HG02973 (cell line): ENCODE measurements around the gene MPHOSPH9.

ENCODE experiments used
- ATAC-seq: cut with Tn5 transposase; IDR thresholded peaks from one replicate; pipeline ENCODE4 v1.9.1; 2021; ENCODE audit warnings: moderate library complexity; ENCODE audit not compliant: unreplicated experiment

The MPHOSPH9 gene, protein sequence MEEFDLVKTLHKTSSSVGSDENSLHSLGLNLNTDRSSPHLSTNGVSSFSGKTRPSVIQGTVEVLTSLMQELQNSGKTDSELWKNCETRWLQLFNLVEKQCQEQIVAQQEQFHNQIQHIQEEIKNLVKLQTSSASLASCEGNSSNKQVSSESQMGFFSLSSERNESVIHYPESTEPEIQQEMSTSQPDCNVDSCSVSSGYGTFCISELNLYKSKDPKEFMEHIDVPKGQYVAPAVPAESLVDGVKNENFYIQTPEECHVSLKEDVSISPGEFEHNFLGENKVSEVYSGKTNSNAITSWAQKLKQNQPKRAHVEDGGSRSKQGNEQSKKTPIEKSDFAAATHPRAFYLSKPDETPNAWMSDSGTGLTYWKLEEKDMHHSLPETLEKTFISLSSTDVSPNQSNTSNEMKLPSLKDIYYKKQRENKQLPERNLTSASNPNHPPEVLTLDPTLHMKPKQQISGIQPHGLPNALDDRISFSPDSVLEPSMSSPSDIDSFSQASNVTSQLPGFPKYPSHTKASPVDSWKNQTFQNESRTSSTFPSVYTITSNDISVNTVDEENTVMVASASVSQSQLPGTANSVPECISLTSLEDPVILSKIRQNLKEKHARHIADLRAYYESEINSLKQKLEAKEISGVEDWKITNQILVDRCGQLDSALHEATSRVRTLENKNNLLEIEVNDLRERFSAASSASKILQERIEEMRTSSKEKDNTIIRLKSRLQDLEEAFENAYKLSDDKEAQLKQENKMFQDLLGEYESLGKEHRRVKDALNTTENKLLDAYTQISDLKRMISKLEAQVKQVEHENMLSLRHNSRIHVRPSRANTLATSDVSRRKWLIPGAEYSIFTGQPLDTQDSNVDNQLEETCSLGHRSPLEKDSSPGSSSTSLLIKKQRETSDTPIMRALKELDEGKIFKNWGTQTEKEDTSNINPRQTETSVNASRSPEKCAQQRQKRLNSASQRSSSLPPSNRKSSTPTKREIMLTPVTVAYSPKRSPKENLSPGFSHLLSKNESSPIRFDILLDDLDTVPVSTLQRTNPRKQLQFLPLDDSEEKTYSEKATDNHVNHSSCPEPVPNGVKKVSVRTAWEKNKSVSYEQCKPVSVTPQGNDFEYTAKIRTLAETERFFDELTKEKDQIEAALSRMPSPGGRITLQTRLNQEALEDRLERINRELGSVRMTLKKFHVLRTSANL

DNA sequence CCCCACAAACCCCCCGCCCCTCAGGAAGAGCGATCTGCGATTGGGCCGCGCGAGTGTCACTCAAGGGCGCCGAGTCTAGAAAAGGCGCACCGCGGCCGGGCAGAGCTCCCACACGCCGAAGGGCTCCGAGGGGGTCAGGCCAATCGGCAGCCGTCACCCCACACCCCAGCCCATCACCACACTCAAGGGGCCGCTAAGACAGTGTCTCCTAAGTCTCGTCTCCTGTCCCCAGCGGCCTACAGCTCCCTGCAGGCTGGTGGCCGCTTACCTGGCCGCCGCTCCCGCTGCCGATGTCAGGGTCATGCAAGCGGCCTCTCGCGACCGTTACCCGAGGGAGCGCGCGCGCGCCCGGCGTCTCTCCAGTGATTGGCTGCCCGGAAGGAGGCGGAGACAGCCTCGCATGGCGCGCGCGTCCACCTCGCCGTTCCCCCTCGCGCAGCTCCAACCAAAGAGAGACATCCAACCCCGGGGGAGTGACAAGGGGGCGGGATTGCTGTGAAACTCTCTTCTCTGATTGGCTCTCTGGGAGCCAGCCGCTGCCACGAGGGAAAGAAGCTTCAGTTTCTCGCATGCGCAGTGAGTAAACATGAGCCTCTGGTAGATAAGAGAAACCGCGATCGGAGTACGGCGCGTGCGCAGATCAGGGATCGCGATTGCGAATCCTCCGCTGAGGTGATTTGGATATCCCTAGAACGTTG lies at the start of gene MPHOSPH9, which contains the start of gene MTRFR:
TSS of gene MPHOSPH9 (minus strand) at position 335 of the 698 bp plus-strand sequence. CDS start 2,777 bp downstream, outside the sequence.
TSS of gene MTRFR (plus strand) at position 630 of the 698 bp plus-strand sequence. CDS start 20,239 bp downstream, outside the sequence.
- ATAC-seq: peak; percentile 79

DNA sequence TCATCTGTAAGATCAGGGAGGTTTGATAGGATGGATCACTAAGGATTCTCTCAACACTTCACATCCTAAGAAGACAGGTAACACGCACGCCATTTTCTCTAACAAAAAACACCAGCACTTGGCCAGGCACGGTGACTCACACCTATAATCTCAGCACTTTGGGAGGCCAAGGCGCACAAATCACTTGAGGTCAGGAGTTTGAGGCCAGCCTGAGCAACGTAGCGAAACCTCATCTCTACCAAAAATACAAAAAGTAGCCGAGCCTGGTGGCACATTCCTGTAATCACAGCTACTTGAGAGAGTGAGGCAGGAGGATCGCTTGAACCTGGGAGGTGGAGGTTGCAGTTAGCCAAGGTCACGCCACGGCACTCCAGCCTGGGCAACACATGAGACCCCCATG lies 49.2 kb upstream of the MPHOSPH9 start:
- ATAC-seq: no peak

DNA sequence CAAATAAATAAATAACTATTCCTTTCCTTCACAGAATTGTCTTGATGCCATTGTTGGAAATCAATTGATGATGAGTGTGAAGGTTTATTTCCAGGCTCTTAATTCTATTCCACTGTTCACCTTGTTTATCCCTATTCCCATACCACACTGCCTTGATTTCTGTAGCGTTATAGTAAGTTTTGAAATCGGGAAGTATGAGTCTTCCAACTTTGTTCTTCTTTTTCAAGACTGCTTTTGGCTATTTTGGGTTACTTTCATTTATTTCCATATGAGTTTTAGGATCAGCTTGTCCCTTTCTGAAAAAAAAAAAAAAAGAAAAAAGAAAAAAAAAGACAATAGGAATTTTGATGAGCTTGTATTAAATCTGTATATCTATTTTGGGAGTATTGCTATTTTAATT lies 48.0 kb upstream of the MPHOSPH9 start:
- no peak for ATAC-seq

DNA sequence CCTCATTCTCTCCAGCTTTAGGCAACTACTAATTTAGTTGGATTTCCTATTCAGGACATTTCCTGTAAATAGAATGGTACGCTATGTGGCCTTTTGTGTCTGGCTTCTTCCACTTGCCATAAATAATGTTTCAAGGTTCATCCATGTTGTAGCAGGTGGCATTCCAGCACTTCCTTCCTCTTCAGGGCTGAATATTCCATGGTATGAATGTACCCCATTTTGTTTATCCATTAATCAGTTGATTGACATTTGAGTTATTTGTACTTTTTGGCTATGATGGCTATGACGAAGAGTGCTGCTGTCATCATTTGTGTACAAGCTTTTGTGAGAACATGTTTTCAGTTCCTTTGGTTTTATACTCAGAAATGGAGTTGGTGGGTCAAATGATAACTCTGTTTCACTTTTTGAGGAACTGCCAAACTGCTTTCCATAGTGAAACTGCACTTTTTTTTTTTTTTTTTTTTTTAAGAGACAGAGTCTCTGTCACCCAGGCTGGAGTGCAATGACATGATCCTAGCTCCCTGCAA lies 45.2 kb upstream of the MPHOSPH9 start:
- ATAC-seq: peak; percentile 81

DNA sequence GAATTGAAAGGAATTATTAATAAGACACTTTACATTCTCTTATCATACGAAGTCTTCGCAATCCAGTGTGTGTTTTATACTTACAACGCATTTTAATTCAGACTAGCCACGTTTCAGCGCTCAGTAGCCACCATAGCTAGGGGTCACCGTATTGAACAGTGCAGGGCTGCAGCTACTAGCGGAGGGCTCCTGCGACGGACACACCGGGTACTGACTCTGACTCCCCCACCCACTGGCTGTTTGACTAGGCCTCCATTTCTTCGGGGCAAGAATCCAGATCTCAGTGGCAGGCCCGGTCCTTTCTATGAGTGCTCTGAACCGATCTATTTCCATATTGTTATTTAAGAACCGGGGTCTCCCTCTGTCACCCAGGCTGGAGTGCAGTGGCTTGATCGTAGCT lies 40.2 kb upstream of the MPHOSPH9 start:
- no peak for ATAC-seq

DNA sequence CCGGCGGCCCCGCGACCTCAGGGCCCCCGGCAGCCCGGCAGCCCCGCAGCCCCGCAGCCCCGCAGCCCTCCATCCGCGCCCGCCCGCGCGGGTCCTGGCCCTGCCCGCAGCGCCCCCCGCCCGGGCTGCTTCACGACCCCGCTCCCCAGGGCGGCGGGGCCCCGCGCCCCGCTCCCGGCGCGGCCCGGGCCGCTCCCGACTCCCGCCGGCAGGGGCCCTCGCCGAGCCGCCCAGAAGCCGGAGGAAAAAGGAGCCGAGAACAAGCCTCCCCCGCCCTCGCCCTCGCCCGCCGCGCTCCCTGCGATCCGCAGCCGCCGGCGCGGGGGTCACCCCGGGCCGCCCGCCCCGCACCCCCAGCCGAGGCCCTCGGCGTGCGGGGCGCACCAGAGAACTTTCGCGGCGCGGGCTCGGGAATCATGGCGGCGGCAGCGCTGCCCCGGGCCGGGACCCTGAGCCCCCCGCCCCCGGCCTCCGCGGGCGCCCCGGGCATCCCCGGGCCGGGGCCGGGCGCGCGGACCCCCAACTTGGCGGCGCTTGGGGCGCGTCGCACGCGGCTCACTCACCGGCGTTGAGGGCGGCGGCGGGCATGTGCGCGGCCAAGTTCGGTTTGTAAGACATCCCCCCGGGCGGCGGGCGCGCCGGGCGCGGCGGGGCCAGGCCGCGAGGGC lies 38.2 kb upstream of the MPHOSPH9 start:
- ATAC-seq: peak; percentile 60

DNA sequence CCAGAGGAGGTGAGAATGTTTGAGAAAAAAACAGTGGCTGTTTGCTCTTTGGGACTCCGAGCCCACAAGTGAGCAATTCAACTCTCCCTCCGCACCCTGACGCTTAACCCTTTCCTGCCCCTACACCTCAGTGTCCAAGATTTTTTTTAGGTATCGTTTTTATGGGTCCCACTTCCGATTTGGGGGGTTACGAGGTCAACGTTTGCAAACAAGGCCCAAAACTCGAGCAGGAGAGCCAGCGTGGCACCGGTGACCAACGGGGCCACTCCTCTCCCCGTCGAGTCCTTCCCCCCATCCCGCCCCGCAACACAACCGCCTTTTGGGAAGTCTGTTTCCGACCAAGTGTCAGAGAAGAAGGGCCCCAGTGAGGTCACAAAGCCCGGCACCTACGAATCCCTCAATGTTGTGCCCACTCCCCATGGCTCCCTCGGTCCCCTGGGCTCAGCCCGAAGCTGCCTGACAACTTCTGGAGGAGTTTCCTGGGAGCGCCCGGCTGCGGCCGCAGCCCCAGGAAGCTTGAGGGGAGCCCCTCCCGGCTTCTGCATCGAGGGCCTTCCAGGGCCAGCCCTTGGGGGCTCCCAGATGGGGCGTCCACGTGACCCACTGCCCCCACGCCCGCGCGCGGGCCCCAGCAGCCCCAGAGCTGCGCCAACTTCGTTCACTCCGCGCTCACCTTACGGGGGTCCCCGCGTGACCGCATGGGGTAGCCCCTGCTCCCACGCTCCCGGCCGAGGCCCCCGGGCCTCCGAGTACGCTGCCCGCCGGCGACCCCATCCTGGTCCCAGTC lies 37.5 kb upstream of the MPHOSPH9 start:
- ATAC-seq: peak; percentile 3

DNA sequence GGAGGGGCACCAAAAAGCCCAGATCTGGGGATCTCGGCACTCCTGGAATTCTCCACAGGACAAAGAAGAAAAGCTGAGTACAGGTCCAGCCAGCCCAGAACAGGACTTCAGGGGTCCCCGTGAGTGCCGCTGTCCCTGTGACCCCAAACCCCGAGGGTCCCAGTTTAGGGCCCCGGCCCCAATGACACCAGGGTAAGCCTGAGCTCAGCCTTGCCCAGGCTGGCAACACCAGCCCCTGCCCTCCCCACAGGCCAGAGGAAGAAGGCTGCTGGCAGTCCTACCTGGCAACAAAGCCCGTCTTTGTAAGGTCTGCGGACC lies 36.9 kb upstream of the MPHOSPH9 start:
- no peak for ATAC-seq

DNA sequence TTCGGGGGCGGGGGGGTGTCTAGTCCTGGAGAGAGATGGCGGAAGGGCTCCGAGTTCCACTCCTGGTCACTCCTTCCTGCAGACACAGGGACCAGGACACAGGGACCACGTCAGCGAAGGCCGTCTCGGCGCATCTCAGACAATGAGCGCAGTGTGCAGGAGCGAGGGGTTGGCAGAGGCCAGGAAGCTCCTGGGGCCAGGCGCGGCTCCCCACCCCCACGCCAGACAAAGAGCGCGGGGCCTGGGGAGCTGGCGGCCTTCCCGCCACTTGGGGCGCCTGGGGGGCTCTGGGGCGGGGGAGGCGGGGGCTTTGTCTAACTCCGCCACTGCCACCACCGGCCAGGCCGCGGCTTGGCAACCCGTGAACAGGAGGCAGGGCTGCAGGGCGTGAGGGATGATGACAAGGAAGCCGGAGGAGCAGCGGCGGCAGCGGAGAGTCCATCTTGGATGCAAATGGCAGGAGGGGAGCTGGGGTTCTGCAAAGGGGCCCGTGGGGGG lies 36.5 kb upstream of the MPHOSPH9 start:
- ATAC-seq: no peak

DNA sequence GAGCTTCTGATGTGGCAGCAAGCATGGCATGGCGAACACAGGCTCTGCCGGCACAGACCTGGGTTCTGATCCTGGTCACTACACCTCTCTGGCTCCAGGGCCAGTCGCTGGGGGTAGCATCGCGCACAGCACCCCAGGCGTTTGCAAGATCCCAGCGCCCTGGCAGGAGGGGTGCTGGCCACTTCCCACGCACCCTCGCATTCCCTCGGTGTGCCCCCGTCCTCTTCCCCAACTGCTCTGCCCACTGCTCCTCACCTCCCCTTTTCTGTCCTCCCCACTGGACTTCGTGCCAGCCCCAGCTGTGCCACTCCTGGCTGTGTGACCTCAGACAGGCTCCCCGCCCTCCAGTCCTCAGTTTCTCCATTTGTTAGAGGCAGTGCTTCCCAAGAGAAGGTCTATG lies 35.9 kb upstream of the MPHOSPH9 start:
- no peak for ATAC-seq

DNA sequence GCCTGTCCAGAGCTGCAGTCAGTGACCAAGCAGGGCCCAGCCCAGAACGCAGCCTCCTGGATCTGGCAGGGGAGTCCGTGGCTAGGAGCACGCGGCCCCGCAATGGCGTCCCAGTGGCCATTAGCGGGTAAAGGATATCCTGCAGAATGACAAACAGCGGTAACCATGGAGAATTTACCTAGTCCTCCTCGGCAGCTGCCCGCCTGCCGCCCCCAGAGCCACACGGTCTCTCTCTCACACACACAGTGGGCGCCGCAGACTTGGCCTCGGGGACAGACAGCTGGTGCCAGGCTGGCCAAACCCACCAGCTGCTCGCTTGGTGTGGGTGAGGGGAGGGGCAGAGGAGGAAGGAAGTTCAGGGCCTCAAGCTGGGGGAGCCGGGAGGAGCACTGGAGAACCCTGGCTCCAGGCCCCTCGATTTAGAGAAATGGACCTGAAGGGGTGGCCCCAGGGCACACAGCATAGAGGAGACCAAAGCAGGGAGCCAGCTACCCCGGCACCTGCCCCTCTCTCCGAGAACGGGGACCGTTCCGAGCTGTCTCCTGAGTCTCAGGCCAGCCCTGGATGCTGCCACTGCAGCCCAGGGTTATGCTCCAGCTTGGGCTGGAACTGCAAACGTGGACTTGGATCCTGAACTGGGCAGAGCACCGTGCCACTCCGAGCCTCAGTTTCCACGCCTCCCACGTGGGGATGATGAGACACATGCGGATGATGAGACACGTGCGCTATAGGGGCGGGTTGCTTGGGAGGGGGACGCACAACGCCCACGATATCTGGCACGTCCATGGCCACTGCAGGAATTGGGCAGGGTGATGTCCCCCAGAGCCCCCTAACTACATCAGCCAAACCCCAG lies 35.3 kb upstream of the MPHOSPH9 start:
- ATAC-seq: no peak

DNA sequence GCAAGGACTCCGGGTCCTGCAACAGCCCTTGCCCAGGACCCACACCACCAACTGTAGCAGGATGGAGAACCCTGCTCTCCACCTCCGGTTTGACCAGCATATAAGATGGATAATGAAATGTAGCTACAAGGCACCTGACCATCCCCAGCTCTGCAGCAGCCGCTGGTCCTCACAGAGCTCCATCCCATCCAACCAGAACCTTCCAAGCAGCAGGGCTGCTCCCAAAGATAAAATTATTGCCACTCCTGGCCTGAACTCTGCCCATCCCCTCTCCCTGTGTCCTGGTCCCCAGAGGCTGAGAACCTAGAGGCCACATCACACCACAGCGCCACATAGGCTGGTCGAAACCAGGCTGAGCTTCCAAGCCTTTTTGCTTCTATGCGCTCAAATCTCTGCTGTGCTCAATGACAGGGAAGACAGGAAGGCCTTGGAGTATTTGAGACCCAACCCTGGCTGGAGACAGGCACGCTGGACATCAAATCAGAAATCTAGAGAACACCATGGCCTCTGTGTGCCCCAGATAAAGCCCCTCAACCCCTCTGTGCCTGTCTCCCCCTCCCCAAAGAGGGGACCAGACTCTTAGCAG lies 34.5 kb upstream of the MPHOSPH9 start:
- ATAC-seq: no peak

DNA sequence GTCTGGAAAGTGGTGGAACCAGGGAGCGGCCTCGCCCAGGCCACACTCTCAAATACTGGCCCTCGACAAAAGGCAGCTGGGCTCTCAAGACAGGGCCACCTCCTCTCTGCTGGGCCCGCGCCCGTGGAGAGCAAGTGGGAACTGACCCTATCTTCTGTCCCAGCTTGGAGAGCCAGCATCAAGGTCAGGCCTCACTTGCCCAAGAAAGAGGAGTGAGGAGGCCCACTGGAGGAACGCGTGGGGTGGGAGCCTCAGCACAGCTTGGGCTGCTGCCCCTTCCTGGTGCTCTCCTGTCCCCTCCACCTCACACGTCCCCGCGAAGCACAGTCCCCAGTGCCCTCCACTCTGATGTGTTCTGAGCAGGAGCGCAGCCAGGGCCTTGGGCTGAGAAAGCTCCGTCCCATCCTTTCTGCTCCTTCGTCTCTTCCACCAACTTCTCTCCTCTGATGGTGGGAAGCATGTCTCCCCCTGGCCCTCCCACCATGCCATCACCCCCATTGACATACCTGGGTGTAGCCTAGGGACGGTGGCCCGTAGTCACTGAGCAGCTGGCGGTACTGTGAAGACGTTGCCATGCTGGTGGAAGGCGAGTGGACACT lies 33.8 kb upstream of the MPHOSPH9 start:
- ATAC-seq: no peak

DNA sequence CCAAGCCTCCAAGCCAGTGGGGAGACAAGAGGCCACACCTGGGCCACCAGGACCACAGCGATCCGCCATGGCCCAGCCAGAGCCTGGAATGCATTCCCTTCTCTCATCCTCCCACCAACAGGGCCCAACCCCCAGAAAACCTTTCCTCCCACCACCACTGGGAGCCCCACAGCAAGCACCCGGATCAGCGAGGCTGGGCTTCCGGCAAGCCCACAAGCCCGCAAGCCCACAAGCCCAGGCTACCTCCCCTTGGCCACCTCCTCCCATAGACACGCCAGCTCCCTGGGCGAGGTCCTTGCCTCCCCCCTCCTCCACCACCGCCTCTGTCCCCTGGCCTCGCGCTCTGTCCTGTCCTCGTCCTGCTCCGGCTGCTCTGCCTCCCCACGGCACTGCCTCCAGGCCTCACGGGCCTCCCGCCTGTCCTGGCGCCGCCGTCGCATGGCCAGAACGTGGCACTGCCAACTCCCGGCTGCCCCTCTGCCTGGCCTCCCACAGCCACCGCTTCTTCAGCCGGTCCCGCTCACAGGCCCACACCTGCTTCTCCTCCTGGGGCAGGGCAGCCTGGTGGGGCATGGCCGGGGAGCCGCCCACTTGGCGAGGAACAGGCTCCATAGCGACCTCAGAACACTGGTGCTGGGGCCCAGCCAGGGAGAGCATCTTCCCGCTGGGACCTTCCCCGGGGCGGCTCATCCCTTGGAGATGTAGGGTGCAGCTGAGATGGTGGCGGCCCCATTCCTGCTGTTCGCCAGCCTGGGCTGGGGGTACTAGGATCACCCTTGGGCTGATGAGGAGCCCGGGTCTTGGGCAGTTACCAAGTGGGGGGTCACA lies 33.1 kb upstream of the MPHOSPH9 start:
- no peak for ATAC-seq

DNA sequence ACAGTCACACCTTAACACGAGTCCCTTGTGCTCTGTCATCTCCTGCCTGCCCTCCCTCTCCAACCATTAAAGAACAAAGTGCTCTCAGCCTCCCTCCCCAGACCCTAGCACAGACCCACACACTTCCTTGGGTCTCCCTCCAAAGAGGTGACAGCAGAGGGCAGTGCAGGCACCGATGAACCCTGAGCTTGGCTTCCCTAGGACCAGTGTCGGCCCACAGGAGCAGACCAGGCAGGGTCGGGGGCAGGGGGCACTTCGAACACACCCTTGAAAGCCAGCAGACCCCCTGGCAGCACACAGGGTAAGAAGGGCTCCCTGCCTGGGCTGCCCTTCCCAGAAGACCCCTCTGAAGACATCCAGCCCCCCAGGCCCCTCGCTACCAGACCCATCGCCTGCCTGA lies 31.7 kb upstream of the MPHOSPH9 start:
- no peak for ATAC-seq

DNA sequence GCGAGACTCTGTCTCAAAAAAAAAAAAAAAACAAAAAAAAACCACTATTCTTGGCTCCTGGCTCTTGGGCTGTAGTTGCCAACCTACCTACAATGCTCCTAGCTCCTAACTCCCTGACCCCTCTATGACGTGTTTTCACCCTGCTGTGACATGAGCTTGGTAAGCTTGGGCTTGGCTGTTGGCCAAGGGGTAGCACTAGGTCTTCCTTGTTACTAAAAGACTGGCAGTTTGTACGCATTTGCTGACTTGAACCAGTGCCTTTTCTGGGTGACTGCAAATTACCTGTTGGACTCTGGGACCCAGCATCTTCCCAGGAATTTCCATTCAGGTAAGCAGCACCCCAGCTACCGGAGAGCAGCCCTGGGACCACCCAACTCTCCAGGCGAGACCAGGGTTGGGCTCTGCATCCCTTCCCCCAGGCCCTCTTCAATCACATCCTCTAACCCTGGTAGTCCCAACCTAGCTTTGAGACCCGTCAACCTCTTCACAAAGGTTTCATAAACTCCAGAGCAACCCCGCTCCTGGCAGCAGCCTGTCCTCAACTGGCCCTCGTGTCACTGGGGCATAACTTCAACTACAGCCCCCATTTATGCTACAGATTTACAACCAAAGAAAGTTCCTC lies 30.4 kb upstream of the MPHOSPH9 start:
- ATAC-seq: no peak
